SU-DHL-6 (cell line): ENCODE data around the gene SERPINC1.

ENCODE experiments used
- H2AFZ ChIP-seq: fragments of 200-600 bp; sonication (generic); 2 replicates; pipeline ENCODE4 v1.6.1; 2014; ENCODE audit warnings: low read depth, mild to moderate bottlenecking, moderate library complexity, mixed read lengths, antibody characterized with exemption, low read length; ENCODE audit not compliant: severe bottlenecking
- H3F3A ChIP-seq: fragments of 200-600 bp; shearing (Covaris generic); 2 replicates; pipeline ENCODE4 v1.6.0; 2016; ENCODE audit warnings: antibody characterized with exemption, mild to moderate bottlenecking; ENCODE audit not compliant: insufficient read depth
- H3K27ac ChIP-seq: fragments of 200-600 bp; sonication (generic); 2 replicates; pipeline ENCODE4 v1.5.1; 2016; ENCODE audit warnings: low read depth, mild to moderate bottlenecking, low read length, moderate library complexity, mixed read lengths
- H3K27me3 ChIP-seq: fragments of 200-600 bp; sonication (generic), shearing (Covaris generic); 2 replicates; pipeline ENCODE4 v1.6.0; 2014; ENCODE audit warnings: mild to moderate bottlenecking, low read length
- H3K36me3 ChIP-seq: fragments of 200-600 bp; sonication (generic); 2 replicates; pipeline ENCODE4 v1.6.1; 2014; ENCODE audit warnings: mild to moderate bottlenecking, low read length, mixed read lengths
- H3K4me2 ChIP-seq: fragments of 300-600, 200-600 bp; shearing (Covaris generic), sonication (generic); 2 replicates; pipeline ENCODE4 v1.6.0; 2014; ENCODE audit warnings: low read length, low read depth, mild to moderate bottlenecking; ENCODE audit not compliant: poor library complexity, severe bottlenecking
- H3K4me3 ChIP-seq: fragments of 200-600 bp; sonication (generic); 2 replicates; pipeline ENCODE4 v1.5.1; 2014; ENCODE audit warnings: antibody characterized with exemption, low read length, mild to moderate bottlenecking, mixed read lengths; ENCODE audit not compliant: insufficient read depth, poor library complexity, severe bottlenecking
- H3K79me2 ChIP-seq: fragments of 200-600 bp; sonication (generic); 2 replicates; pipeline ENCODE4 v1.6.1; 2014; ENCODE audit warnings: mild to moderate bottlenecking, low read length, moderate library complexity; ENCODE audit not compliant: insufficient read depth
- H3K9ac ChIP-seq: fragments of 200-600 bp; sonication (generic); 2 replicates; pipeline ENCODE4 v1.7.0; 2014; ENCODE audit warnings: mild to moderate bottlenecking, low read length
- H3K9me2 ChIP-seq: fragments of 200-600 bp; sonication (generic); replicated peaks from 2 replicates; pipeline ENCODE4 v1.6.1; 2014; ENCODE audit warnings: low read length; ENCODE audit not compliant: insufficient read depth
- H3K9me3 ChIP-seq: fragments of 200-600 bp; sonication (generic); 2 replicates; pipeline ENCODE4 v1.6.1; 2014; ENCODE audit warnings: low read length, mixed read lengths; ENCODE audit not compliant: insufficient read depth
- H4K20me1 ChIP-seq: fragments of 200-600 bp; sonication (generic); 2 replicates; pipeline ENCODE4 v1.6.1; 2014; ENCODE audit warnings: low read depth, mild to moderate bottlenecking, antibody characterized with exemption, low read length, moderate library complexity, mixed read lengths
- EZH2phosphoT487 ChIP-seq: fragments of 200-600 bp; sonication (generic), shearing (Covaris generic); conservative IDR thresholded peaks from 2 replicates; pipeline ENCODE4 v1.6.1; 2018; ENCODE audit warnings: mild to moderate bottlenecking, antibody characterized with exemption, low read length, moderate library complexity, mixed read lengths
- TF ChIP-seq, protein P1 (sequence below): fragments of 200-600 bp; sonication (generic); IDR thresholded peaks from one replicate; pipeline ENCODE4 v1.5.1; 2017; ENCODE audit warnings: antibody characterized with exemption, mild to moderate bottlenecking, low read length, moderate library complexity; ENCODE audit not compliant: insufficient read depth, poor library complexity, severe bottlenecking

SERPINC1 gene

DNA sequence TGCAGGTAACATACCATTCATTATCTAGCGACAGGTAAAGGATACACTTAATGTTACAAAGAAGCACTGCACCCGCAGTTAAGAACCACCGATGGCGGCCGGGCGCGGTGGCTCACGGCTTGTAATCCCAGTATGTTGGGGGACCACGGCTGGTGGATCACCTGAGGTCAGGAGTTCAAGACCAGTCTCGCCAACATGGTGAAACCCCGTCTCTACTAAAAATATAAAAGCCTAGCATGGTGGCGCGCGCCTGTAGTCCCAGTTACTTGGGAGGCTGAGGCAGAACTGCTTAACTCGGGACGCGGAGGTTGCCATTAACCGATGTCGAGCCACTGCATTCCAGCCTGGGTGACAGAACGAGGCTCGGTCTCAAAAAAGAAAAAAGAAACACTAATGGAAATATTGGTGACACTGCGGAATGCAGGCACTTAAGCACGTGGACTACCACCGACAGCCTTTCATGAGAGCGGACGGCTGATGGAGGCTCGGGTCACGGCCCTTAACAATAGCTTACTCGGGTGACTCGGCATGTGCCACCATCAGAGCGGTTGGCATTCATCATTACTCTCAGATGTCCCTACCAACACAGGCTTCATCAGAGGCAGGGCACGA, 49.9 kb downstream of the SERPINC1 start:
- Histone ChIP-seq H3K9ac (peak overlapping the region; percentile 88), H3K27ac (peak overlapping the region; percentile 91), H3K4me2 (peak overlapping the region; percentile 85), H3K36me3 (peaks cover 48% of the 10 kb centered on the region), H3F3A (peaks cover 73% of the 10 kb centered on the region), H3K9me3 (no peaks in the 10 kb centered on the region), H4K20me1 (peaks cover 10% of the 10 kb centered on the region; the same call in 1 of the 2 replicates), H3K4me3 (peak overlapping the region; percentile 99), H3K9me2 (no peaks in the 10 kb centered on the region), H2AFZ (no peak overlapping the region), H3K27me3 (no peaks in the 10 kb centered on the region), H3K79me2 (peaks cover 16% of the 10 kb centered on the region)
- TF ChIP-seq, protein P1, sequence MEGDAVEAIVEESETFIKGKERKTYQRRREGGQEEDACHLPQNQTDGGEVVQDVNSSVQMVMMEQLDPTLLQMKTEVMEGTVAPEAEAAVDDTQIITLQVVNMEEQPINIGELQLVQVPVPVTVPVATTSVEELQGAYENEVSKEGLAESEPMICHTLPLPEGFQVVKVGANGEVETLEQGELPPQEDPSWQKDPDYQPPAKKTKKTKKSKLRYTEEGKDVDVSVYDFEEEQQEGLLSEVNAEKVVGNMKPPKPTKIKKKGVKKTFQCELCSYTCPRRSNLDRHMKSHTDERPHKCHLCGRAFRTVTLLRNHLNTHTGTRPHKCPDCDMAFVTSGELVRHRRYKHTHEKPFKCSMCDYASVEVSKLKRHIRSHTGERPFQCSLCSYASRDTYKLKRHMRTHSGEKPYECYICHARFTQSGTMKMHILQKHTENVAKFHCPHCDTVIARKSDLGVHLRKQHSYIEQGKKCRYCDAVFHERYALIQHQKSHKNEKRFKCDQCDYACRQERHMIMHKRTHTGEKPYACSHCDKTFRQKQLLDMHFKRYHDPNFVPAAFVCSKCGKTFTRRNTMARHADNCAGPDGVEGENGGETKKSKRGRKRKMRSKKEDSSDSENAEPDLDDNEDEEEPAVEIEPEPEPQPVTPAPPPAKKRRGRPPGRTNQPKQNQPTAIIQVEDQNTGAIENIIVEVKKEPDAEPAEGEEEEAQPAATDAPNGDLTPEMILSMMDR: no peak
- no peak for TF ChIP-seq EZH2phosphoT487

DNA sequence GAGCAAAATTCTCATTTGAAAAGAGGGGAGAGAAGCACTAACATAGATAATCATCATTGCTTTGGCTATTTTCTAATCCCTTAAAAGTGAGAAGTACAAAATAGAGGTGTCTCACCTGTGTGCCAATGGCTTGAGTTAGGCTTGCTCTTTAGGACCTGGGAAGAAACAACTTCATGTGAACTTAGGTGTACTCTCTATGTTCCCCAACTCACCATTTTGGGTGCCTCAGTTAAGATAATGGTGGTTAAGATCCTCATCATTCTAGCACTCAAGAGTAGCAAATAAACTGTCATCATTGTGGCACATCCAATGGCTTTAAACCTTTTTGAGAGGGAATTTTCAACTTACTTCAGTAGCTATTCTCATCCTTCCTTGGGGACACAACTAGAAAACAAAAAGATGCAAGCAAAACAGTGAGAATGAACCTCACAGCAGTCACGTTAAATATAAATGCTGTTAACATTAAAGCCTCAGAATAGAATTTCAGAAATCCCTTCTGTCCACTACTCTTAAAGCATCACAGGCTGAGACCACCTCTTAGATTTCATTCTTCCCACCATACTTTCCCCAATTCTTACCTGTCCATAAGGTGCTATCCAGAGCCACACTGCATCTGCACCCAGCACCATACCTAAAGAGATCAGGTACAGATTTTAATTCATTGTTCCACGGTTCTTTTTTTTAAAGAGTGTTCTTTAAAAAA, 50.6 kb downstream of the SERPINC1 start:
- H3K9ac ChIP-seq: peak overlapping the region; percentile 88
- no peak overlapping the region for H2AFZ ChIP-seq
- H3K9me2 ChIP-seq: no peaks in the 10 kb centered on the region
- H3K4me2 ChIP-seq: peak overlapping the region; percentile 85
- peaks cover 48% of the 10 kb centered on the region for H3K36me3 ChIP-seq
- peak overlapping the region; percentile 91 for H3K27ac ChIP-seq
- H3F3A ChIP-seq: peaks cover 80% of the 10 kb centered on the region
- no peaks in the 10 kb centered on the region for H3K27me3 ChIP-seq
- TF ChIP-seq, protein P1: no peak
- TF ChIP-seq EZH2phosphoT487: no peak
- H3K79me2 ChIP-seq: peaks cover 16% of the 10 kb centered on the region
- peaks cover 10% of the 10 kb centered on the region; the same call in 1 of the 2 replicates for H4K20me1 ChIP-seq
- no peaks in the 10 kb centered on the region for H3K9me3 ChIP-seq
- peak overlapping the region; percentile 99 for H3K4me3 ChIP-seq

DNA sequence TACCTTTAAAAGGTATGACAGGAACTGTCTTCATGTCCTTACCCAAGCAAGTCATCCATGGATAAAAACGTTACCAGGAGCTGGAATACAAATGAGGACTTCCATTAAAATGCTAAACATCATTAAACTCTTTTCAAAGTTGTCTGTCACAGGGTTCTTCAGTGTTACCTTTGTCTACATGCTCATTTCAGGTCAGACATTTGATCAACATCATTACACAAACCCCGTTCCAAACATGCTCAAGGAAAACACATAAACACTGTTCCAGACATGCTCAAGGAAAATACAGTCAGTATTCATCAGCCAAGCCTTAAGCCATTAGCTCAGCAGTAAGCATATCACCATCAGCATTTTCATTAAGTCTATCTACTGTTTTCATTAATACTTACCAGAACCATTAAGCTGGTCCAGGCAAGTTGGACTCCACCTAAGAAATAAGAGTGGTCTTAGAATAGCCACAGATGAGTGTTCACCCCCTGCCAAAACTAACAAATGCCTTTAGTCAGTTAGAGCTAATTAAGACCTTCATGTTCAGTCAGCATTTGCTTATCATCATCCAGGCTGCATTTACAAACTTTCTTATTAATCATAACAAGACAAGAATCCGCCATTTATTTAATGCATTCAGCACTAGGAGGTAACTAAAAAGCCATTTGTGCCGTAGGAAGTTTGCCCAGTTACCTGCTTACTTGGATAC, 51.5 kb downstream of the SERPINC1 start:
- peak overlapping the region; percentile 88 for H3K9ac ChIP-seq
- no peaks in the 10 kb centered on the region for H3K27me3 ChIP-seq
- no peaks in the 10 kb centered on the region for H3K9me3 ChIP-seq
- H3K4me2 ChIP-seq: peak overlapping the region; percentile 85
- TF ChIP-seq EZH2phosphoT487: no peak
- TF ChIP-seq, protein P1: no peak
- peaks cover 16% of the 10 kb centered on the region for H3K79me2 ChIP-seq
- H2AFZ ChIP-seq: no peak overlapping the region
- H3K4me3 ChIP-seq: peak overlapping the region; percentile 99
- H3K36me3 ChIP-seq: peaks cover 48% of the 10 kb centered on the region
- H3K27ac ChIP-seq: peak overlapping the region; percentile 91
- H4K20me1 ChIP-seq: peaks cover 10% of the 10 kb centered on the region; the same call in 1 of the 2 replicates
- peaks cover 89% of the 10 kb centered on the region for H3F3A ChIP-seq
- no peaks in the 10 kb centered on the region for H3K9me2 ChIP-seq
